NK-92 (cell line): Measurements from ENCODE around the gene KRTAP10-10.
"Not testable (repeated sequence)": the region's sequence is repeated elsewhere in the genome, so short reads cannot be mapped to it uniquely, and the experiment has no call there.

ENCODE experiments used
- DNase-seq: peaks from one replicate; lab custom pipeline; 2025; ENCODE audit not compliant: unreplicated experiment; lab: John Stamatoyannopoulos, UW

Gene KRTAP10-10

GRCh38 chr21:44650265-44650972 is 13.3 kb downstream of the KRTAP10-10 start:
- no peak for DNase-seq

- DNase-seq, result no peak
Measured at GRCh38 chr21:44650973-44651675, 14.0 kb downstream of the KRTAP10-10 start.

- DNase-seq, result no peak
Measured at GRCh38 chr21:44653123-44653522, 16.0 kb downstream of the KRTAP10-10 start.

GRCh38 chr21:44653656-44654575 is 16.8 kb downstream of the KRTAP10-10 start:
- DNase-seq, result no peak

GRCh38 chr21:44654576-44655175 is 17.5 kb downstream of the KRTAP10-10 start, which contains the start of gene KRTAP12-4:
Gene KRTAP12-4 (minus strand): TSS chr21:44654659. CDS start chr21:44654614, 45 bp downstream.
- DNase-seq, result no peak

GRCh38 chr21:44656868-44657267 is 19.7 kb downstream of the KRTAP10-10 start:
- no peak for DNase-seq

GRCh38 chr21:44657635-44658540 is 20.7 kb downstream of the KRTAP10-10 start, which contains the start of gene KRTAP12-3:
Gene KRTAP12-3 (plus strand): TSS chr21:44657932. CDS start chr21:44657980, 48 bp downstream.
- DNase-seq, result no peak

GRCh38 chr21:44658541-44658910 is 21.4 kb downstream of the KRTAP10-10 start:
- no peak for DNase-seq

GRCh38 chr21:44658913-44659595 is 21.9 kb downstream of the KRTAP10-10 start:
- DNase-seq, result no peak

- DNase-seq, result not testable (repeated sequence)
Measured at GRCh38 chr21:44661567-44661966, 24.4 kb downstream of the KRTAP10-10 start.

- DNase-seq, result no peak
Measured at GRCh38 chr21:44664691-44665090, 27.5 kb downstream of the KRTAP10-10 start.

GRCh38 chr21:44666401-44667320 is 29.5 kb downstream of the KRTAP10-10 start, which contains the start of gene KRTAP12-2:
Gene KRTAP12-2 (minus strand): TSS chr21:44666927. CDS start chr21:44666886, 41 bp downstream.
- DNase-seq, result no peak

GRCh38 chr21:44667612-44668011 is 30.5 kb downstream of the KRTAP10-10 start:
- no peak for DNase-seq

- DNase-seq, result no peak
Measured at GRCh38 chr21:44670642-44671432, 33.7 kb downstream of the KRTAP10-10 start.

GRCh38 chr21:44671911-44672310 is 34.8 kb downstream of the KRTAP10-10 start:
- DNase-seq, result no peak

GRCh38 chr21:44677881-44678280 is 40.7 kb downstream of the KRTAP10-10 start:
- no peak for DNase-seq

GRCh38 chr21:44681152-44681551 is 44.0 kb downstream of the KRTAP10-10 start:
- DNase-seq, result no peak
